GM19035 (cell line): ENCODE data around the gene UGT1A5.
"Not testable (repeated sequence)": the region's sequence is repeated elsewhere in the genome, so short reads cannot be mapped to it uniquely, and the experiment has no call there.

ENCODE experiments used
- ATAC-seq: cut with Tn5 transposase; IDR thresholded peaks from one replicate; pipeline ENCODE4 v1.9.1; 2021; ENCODE audit not compliant: unreplicated experiment

The UGT1A5 gene

DNA sequence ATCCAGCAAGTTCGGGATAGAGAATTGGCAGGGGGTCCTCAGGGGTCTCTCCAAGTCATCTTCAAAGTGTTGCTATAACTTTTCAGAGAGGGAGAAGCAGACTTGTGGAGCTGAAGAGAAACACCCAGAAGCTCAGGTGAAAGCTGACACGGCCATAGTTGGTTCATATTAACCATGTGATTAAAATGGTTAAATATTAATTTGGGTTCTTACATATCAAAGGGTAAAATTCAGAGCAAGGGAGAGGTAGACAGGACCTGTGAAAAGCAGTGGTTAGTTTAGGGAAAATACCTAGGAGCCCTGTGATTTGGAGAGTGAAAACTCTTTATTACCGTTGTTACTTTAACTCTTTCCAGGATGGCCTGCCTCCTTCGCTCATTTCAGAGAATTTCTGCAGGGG lies 20.1 kb upstream of the UGT1A5 start, which contains the start of gene UGT1A6:
Gene UGT1A6, plus strand, starts transcription at position 243 of the 400 bp plus-strand sequence. Its CDS starts 115 bp downstream, at position 358.
- no peak for ATAC-seq

DNA sequence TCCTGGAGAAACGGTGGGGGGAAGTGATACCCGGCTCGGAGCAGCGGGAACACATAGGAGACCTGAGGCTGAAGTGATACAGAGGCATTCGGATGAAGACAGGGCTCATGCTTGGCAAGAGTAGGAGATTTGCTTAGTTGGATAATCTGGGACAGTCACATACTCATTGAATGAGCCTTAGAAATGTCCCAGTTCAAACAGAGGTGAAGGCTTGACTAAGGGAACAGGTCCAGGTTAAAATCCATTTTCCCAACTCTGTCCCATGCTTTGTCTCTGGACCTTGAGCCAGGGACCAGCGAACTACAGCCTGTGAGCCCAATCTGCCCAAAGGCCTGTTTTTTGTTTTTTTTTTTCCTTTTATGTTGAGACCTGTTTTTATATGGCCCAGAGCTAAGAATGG lies 18.7 kb upstream of the UGT1A5 start:
- ATAC-seq = no peak

DNA sequence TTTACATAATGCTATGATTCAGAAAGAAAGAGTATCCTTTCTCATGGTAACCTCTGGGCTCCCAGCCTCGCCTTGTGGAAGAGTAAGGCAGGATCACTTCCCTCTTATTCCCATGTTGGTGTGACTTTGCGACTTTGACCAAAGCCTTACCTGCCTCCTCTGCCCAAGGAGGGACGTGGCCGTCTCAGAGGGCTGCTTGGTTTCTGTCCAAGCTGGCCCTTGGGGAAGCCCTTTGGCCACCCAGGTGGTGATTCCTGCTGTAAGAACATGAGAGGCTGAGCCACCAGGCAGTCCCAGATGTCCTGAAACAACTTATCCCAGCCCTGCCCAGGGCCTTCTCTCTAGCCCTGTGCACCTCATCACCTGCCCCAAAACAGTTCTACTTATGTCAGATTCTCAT lies 14.0 kb upstream of the UGT1A5 start:
- no peak for ATAC-seq

DNA sequence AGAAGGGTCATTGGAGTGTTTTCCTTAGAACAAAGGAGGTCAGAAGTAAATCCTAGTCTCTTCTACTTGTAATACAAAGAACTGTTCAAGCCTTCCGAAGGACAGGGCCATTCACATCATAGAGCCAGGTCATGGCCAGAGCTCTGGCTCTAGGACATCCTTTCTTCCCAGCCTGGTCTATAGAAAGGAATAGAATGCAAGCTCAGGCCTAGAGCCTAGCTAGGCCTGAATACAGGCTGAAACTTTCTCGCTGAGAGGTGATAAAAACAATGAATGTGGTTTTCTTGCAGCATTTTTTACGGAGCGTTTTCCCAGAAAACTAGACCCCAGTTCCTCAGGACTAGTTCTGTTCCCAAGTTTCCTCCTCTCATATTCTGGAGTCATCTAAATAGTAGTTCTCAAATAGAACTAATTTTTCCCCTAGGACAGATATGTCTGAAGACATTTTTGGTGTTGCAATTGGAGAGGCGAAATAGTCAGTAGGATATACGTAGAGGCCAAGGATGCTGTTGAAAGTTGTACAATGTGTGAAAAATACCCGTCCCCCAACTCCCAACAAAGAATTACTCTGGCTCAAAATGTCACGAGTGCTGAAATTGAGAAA lies 13.2 kb upstream of the UGT1A5 start:
- no peak for ATAC-seq

DNA sequence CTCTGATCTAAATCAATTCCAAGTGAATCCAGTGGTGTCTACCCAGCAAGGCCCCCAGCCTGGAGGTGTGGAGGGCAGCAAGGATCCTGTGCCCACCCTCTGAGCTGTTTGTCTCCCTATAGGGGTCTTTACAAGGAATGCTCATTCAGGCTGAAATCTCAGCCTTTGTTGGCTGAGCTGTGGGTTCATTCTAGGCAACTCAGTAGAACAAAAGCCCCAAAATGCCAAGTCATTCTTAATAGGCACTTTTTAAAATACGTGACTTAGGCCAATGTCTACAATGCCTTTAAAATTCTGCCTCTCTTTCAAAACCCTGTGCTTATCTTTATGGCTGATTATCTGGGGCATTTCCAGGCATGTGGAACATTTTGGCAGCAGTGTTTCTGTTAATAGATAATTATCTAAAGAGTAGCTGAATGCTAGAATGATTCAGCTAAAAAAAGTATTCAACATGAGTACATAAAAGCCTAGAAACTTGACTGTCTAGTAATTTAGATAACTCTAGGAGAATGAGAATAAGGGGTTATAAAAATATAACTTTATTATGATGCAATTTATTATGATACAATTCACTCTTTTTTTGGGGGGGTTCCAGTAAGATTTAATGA lies 12.6 kb upstream of the UGT1A5 start:
- no peak for ATAC-seq

DNA sequence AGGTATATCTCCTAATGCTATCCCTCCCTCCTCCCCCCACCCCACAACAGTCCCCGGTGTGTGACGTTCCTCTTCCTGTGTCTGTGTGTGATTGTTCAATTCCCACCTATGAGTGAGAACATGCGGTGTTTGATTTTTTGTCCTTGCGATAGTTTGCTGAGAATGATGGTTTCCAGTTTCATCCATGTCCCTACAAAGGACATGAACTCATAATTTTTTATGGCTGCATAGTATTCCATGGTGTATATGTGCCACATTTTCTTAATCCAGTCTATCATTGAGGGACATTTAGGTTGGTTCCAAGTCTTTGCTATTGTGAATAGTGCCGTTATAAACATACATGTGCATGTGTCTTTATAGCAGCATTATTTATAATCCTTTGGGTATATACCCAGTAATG lies 11.9 kb upstream of the UGT1A5 start:
- ATAC-seq = not testable (repeated sequence)

DNA sequence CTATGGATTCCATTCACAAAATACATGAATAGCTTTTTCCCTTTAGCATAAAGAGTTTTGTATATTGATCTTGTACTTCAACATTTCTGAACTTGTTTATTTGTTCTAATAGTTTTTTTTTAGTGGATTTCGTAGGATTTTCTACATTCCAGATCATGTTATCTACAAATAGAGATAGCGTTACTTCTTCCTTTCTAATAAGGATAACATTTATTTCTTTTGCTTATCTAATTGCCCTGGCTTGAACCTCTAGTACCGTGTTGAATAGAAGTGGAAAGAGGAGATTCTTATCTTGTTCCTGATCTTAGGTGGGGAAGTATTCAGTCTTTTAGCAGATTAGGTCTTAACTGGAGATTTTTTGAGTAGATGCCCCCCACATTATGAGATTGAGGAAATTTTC lies 10.5 kb upstream of the UGT1A5 start:
- ATAC-seq = no peak

DNA sequence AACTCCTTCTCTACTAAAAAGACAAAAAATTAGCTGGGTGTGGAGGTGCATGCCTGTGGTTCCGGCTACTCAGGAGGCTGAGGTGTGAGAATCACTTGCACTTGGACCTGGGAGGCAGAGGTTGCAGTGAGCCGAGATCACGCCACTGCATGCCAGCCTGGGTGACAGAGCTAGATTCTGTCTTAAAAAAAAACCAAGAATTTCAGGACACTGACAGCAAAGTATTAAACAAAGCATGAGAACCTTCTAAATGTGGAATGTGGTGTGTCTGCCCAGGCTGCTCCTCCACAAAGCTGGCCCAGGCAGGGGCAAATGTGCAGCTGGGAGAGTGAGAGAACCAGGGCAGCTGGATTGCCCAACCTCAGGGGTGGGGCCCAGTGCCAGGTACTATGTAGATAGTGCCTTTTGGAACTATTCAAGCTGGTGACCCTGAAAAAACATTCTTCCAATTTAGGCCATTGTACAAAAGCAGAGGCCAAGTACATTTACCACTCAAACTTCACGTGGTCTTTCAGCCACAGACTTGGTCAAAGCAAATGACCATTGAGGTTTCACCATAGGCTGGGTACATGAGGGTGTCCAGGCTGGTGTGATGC lies 6.7 kb upstream of the UGT1A5 start:
- ATAC-seq = no peak

DNA sequence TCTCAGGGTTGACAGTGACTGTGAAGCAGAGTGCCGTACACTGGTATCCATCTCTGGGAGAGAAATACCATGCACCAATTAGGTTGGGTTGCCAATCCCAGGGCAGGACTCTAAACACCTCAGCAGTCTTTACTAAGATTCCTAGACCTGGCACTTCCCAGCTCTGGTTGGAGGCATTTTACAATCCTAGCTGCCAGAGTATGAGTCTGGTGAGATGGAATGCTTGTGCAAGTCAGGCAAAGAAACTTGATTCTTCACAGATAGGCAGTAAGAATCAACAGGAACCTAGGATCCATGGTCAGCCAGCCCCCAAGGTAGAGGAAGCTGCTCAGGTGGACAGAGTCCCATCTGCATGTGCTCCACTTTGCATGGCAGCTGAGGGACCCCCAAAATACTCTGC lies 6.0 kb upstream of the UGT1A5 start:
- no peak for ATAC-seq

DNA sequence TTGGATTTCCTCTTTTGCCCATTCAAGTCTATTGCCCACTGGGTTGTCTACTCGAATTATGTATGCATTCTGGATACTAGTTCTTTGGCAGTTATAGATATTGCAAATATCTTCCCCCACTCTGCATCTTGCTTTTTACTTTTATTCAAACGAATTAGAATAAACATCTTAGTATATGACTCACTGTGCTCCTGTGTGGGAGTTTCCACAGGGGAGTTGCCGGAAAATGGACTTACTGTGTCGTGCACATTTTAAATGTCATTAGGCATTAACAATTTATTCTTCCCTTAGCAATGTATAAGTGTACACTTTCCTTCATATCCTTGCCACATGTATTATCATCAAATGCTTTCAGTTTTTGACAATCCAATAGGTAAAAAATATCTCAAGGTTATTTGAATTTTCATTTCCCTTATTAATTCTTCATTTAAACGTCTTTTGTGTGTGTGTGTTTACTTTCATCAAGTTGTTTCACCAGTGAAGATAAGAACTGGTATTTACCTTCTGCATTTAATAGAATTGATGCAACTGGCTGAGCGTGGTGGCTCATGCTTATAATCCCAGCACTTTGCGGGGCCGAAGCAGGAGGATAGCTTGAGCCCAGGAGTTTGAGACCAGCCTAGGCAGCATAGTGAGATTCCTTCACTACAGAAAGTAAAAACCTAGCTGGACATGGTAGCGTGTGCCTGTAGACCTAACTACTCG lies 4.6 kb upstream of the UGT1A5 start:
- ATAC-seq = no peak

DNA sequence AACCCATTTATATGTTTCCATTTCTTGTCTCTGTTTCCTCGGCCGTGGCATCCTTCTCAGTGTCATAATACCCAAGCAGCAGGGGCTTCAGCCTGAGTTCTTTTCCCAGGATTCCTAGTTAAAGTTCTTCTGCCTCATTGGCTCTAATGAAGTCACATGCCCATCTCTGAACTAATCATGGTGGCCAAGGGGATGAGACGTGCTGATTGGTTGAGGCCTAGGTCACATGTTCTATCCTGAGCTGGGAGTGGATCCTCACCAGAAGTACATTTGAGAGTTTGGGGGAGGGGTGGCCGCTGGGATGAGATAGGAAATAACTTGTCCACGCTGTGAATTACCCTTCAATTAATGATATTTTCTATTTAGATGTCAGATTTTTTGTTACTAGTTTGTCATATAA lies 3.8 kb upstream of the UGT1A5 start:
- no peak for ATAC-seq

DNA sequence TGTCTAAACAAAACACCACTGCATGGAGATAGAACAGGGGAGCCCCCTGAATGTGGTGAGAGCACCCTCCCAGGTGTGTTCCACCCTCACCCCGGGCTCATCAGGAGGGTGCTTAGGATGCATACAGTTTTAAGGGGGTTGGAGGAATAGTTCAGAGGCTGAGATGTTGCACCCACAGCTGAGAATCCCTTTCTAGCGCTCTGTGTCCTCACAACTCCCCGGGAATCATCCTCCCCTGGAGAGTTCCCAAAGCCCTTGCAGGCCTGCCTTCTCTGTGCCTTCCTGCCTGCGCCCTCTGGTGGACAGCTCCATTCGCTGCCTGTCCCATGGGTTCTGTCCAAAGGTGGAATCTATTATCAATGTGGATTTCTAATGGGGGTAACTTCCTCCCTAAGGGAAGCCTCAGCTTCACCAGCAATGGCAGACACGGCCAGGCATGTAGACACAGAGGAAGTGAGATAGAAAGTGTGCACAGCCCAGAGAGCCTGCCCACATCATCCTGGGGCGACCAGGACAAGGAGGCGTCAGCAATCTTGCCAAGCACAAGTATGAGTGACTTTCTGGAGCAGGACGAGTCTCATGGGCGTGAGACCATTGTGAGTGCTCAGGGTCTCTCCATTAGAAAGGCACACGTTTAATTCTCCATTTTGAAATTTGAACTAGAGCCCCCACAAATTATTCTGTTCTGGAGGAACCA lies 1.2 kb upstream of the UGT1A5 start:
- no peak for ATAC-seq

DNA sequence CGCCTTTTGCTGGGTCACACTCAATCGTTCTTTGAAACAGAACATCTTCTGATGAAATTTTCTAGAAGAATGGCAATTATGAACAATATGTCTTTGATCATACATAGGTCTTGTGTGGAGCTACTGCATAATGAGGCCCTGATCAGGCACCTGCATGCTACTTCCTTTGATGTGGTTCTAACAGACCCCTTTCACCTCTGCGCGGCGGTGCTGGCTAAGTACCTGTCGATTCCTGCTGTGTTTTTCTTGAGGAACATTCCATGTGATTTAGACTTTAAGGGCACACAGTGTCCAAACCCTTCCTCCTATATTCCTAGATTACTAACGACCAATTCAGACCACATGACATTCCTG lies 532 bp downstream of the UGT1A5 start:
- ATAC-seq = no peak

DNA sequence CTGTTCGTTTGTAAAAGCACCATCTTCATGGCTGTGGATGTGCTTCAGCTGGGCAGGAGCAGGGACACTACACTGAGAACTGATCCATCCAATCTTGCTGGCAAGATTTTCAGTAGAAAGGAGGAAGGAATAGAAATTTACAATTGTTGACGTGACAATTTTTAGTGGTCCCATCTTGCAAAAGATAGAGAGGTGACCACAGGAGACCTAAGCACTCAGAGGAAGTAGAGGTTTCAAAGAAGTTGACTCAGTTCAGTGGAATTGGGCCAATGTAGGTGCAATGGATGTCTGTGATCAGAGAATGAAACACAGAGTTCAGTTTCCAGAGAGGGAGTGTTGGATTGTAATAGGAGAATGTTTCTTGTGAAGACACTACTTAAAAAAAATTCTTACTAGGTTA lies 1.4 kb downstream of the UGT1A5 start:
- ATAC-seq = no peak

DNA sequence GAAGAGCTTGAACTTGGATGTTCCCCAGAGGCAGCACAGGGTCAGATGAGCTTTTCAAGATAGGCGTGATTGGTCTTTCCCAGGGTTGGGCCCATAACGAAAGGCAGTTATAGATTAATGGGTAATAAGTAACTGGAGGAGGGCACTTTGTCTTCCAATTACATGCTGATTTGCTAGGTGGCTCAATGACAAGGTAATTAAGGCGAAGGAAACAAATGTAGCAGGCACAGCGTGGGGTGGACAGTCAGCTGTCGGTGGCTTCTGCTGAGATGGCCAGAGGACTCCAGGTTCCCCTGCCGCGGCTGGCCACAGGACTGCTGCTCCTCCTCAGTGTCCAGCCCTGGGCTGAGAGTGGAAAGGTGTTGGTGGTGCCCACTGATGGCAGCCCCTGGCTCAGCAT lies 5.8 kb downstream of the UGT1A5 start, which contains the start of gene UGT1A4:
Gene UGT1A4, plus strand, starts transcription at position 185 of the 400 bp plus-strand sequence. Its CDS starts 85 bp downstream, at position 270.
- no peak for ATAC-seq

DNA sequence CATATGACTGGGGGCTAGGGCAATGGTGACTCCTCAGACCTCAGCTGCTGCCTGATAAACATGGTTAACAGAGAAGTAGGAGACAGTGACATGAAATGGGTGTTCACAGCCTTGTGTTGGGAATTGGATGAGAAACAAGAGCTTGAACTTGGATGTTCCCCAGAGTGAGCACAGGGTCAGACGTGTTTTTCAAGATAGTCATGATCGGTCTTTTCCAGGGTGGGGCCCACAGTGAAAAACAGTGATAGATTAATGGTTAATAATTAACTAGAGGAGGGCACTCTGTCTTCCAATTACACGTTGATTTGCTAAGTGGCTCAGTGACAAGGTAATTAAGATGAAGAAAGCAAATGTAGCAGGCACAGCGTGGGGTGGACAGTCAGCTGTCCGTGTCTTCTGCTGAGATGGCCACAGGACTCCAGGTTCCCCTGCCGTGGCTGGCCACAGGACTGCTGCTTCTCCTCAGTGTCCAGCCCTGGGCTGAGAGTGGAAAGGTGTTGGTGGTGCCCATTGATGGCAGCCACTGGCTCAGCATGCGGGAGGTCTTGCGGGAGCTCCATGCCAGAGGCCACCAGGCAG lies 16.1 kb downstream of the UGT1A5 start, which contains the start of gene UGT1A3:
Gene UGT1A3, plus strand, starts transcription at position 320 of the 579 bp plus-strand sequence. Its CDS starts 85 bp downstream, at position 405.
- ATAC-seq = no peak

DNA sequence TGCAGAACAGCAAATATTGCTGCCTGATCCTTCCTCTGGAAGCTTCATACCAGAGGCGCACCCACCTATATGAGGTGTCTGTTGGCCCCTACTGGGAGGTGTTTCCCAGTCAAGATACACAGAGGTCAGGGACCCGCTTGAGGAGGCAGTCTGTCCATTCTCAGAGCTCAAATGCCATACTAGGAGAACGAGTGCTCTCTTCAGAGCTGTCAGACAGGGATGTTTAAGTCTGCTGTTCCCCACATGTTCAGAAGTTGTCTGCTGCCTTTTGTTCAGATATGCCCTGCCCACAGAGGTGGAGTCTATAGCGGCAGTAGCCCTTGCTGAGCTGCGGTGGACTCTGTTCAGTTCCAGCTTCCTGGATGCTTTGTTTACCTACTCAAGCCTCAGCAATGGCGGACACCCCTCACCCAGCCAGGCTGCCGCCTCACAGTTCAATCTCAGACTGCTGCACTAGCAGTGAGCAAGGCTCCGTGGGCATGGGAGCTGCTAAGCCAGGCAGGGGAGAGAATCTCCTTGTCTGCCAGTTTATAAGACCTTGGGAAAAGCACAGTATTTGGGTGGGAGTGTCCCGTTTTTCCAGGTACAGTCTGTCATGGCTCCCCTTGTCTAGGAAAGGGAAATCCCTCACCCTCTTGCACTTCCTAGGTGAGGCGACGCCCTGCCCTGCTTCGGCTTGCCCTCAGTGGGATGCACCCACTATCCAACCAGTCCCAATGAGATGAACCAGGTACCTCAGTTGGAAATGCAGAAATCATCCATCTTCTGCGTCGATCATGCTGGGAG lies 24.4 kb downstream of the UGT1A5 start:
- ATAC-seq = not testable (repeated sequence)

DNA sequence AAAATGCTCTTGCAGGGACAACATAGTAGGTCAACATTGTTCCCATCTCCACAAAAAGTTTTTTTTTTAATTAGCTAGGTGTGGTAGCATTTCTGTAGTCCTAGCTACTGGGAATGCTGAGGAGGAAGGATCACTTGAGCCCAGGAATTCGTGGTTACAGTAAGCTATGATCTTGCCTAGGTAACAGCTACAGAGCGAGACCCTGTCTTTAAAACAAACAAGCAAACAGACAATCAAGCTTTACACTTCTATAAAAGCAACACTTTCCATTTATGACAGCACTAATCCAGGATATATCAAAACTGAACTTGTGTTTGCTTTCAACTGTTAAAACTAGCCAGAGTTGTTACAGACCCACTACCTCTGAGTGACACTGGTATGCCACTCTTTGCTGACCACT lies 28.2 kb downstream of the UGT1A5 start:
- no peak for ATAC-seq

DNA sequence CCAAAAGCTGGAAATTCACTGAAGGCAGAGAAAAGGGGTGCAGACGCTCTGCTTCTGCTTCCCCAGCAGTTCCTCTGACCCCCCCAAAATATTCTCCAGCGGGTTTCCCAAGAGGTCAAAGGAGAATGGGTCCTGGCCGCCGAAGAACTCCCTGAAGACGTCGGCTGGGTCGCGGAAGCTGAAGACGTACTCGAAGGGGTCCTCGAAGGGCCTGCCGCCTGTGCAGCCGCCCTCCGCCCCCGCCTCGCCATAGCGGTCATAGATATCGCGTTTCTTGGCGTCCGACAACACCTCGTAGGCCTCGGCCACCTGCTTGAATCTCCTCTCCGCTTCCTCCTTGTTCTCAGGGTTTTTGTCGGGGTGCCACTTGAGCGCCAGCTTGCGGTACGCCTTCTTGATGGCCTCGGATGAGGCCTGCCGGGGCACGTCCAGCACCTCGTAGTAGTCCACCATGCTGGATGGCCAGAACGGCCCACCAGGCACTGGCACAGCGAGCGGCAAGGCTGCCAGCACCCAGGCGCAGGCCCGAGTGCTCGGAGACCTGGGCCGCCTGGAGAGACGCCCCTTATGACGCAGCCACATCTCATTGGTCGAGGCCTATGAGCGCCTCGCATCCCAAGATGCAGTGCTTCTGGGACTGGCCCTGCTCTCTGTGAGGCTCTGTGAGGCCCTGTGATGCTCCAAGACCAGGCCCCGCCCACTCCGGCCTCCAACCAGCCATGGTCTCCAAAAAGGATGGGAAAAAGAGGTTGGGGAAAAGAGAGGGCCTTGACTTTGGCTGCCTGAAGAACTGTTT lies 31.0 kb downstream of the UGT1A5 start:
- ATAC-seq = no peak
